Parathyroid adenoma (tissue), 2 donors: Measurements from ENCODE around the gene C10orf71.

Experiments used
- H2AFZ ChIP-seq: fragments of 300-600 bp; sonication (generic); one replicate; pipeline ENCODE4 v1.7.0; 2017; ENCODE audit warnings: antibody characterized with exemption, mild to moderate bottlenecking
- H3K27ac ChIP-seq: fragments of 300-600 bp; sonication (generic); one replicate; pipeline ENCODE4 v1.7.0; 2017
- H3K27me3 ChIP-seq: fragments of 300-600 bp; sonication (generic); one replicate; pipeline ENCODE4 v1.7.0; 2017; ENCODE audit warnings: low read length; ENCODE audit not compliant: control insufficient read depth, insufficient read depth
- H3K36me3 ChIP-seq: fragments of 300-600 bp; sonication (generic); one replicate; pipeline ENCODE4 v1.7.0; 2017; ENCODE audit warnings: low read length; ENCODE audit not compliant: control insufficient read depth, insufficient read depth
- H3K4me1 ChIP-seq: fragments of 300-600 bp; sonication (generic); one replicate; pipeline ENCODE4 v1.7.0; 2017; ENCODE audit warnings: control low read depth
- H3K4me2 ChIP-seq: fragments of 300-600 bp; sonication (generic); one replicate; pipeline ENCODE4 v1.7.0; 2017; ENCODE audit warnings: low read length
- H3K4me3 ChIP-seq: fragments of 300-600 bp; sonication (generic); one replicate; pipeline ENCODE4 v1.7.0; 2017; ENCODE audit warnings: low read depth, low read length
- H3K79me2 ChIP-seq: fragments of 300-600 bp; sonication (generic); one replicate; pipeline ENCODE4 v1.7.0; 2017; ENCODE audit warnings: control low read depth
- H3K9ac ChIP-seq: fragments of 300-600 bp; sonication (generic); one replicate; pipeline ENCODE4 v1.7.0; 2017; ENCODE audit warnings: mild to moderate bottlenecking
- H3K9me3 ChIP-seq: fragments of 300-600 bp; sonication (generic); one replicate; pipeline ENCODE4 v1.7.0; 2017; ENCODE audit warnings: low read length; ENCODE audit not compliant: control insufficient read depth
- CTCF ChIP-seq: fragments of 300-600 bp; sonication (generic); IDR thresholded peaks from one replicate; pipeline ENCODE4 v1.7.0; 2017; ENCODE audit warnings: antibody characterized with exemption, mild to moderate bottlenecking
- donor health status: primary hyperparathyroidism.

The C10orf71 gene

GRCh38 chr10:49271346-49271745, 27.6 kb upstream of the C10orf71 start:
- Histone ChIP-seq H3K4me2 (no peak overlapping the region), H3K36me3 (no peaks in the 10 kb centered on the region), H3K9me3 (peaks cover 3% of the 10 kb centered on the region), H2AFZ (no peak overlapping the region), H3K27me3 (no peaks in the 10 kb centered on the region), H3K4me1 (peaks cover 27% of the 10 kb centered on the region), H3K4me3 (no peak overlapping the region), H3K79me2 (no peaks in the 10 kb centered on the region), H3K9ac (no peak overlapping the region), H3K27ac (no peak overlapping the region)
- TF ChIP-seq CTCF = no peak

- H3K4me1 ChIP-seq = peaks cover 32% of the 10 kb centered on the region
- H3K9me3 ChIP-seq = peaks cover 3% of the 10 kb centered on the region
- no peak overlapping the region for H3K4me2 ChIP-seq
- no peak overlapping the region for H3K4me3 ChIP-seq
- TF ChIP-seq CTCF = no peak
- no peaks in the 10 kb centered on the region for H3K36me3 ChIP-seq
- no peak overlapping the region for H3K9ac ChIP-seq
- H3K79me2 ChIP-seq = no peaks in the 10 kb centered on the region
- peak overlapping the region; percentile 12 for H2AFZ ChIP-seq
- no peaks in the 10 kb centered on the region for H3K27me3 ChIP-seq
- no peak overlapping the region for H3K27ac ChIP-seq
Measured at GRCh38 chr10:49272251-49273081, 26.5 kb upstream of the C10orf71 start.

GRCh38 chr10:49273082-49273465, 25.9 kb upstream of the C10orf71 start:
- peak overlapping the region; percentile 19 for H2AFZ ChIP-seq
- no peaks in the 10 kb centered on the region for H3K27me3 ChIP-seq
- no peak overlapping the region for H3K9ac ChIP-seq
- no peaks in the 10 kb centered on the region for H3K9me3 ChIP-seq
- H3K36me3 ChIP-seq = no peaks in the 10 kb centered on the region
- H3K79me2 ChIP-seq = no peaks in the 10 kb centered on the region
- H3K27ac ChIP-seq = no peak overlapping the region
- no peak overlapping the region for H3K4me3 ChIP-seq
- H3K4me1 ChIP-seq = peaks cover 39% of the 10 kb centered on the region
- no peak overlapping the region for H3K4me2 ChIP-seq
- no peak for TF ChIP-seq CTCF

- Histone ChIP-seq H3K4me1 (peaks cover 44% of the 10 kb centered on the region), H3K27ac (no peak overlapping the region), H3K9ac (no peak overlapping the region), H3K4me3 (no peak overlapping the region), H3K36me3 (no peaks in the 10 kb centered on the region), H3K9me3 (no peaks in the 10 kb centered on the region), H3K79me2 (no peaks in the 10 kb centered on the region), H3K27me3 (no peaks in the 10 kb centered on the region), H3K4me2 (no peak overlapping the region), H2AFZ (no peak overlapping the region)
- no peak for TF ChIP-seq CTCF
Measured at GRCh38 chr10:49273626-49274025, 25.3 kb upstream of the C10orf71 start.

GRCh38 chr10:49274886-49275285, 24.1 kb upstream of the C10orf71 start:
- H3K9ac ChIP-seq = no peak overlapping the region
- peak overlapping the region; percentile 19 for H2AFZ ChIP-seq
- H3K27ac ChIP-seq = no peak overlapping the region
- H3K9me3 ChIP-seq = no peaks in the 10 kb centered on the region
- no peaks in the 10 kb centered on the region for H3K79me2 ChIP-seq
- no peak overlapping the region for H3K4me2 ChIP-seq
- no peaks in the 10 kb centered on the region for H3K36me3 ChIP-seq
- TF ChIP-seq CTCF = no peak
- H3K27me3 ChIP-seq = no peaks in the 10 kb centered on the region
- H3K4me3 ChIP-seq = no peak overlapping the region
- H3K4me1 ChIP-seq = peaks cover 57% of the 10 kb centered on the region
